LNCAP (cell line): Measurements from ENCODE around the gene PIGS.

Source experiments
- TF ChIP-seq, protein P1 (sequence below): fragments of 450-650 bp; IDR thresholded peaks from 2 replicates; pipeline ENCODE4 v1.5.1; 2017; ENCODE audit warnings: mild to moderate bottlenecking

The PIGS gene

DNA sequence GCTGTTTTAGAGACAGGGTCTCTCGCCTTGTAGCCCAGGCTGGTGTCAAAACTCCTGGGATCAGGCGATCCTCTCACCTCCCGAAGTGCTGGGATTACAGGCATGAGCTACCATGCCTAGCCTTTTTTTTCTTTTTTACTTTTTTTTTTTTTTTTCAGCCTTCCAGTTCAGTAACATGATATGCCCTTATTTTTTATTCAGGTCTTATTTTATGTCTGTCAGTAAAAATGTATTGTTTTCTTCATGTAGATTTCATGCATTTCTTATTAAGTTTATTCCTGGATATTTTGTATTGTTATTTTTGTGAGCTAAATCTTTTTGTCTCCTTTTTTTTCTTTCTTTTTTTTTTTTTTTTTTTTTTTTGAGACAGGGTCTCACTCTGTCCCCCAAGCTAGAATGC lies 67.9 kb downstream of the PIGS start:
- TF ChIP-seq, protein P1, sequence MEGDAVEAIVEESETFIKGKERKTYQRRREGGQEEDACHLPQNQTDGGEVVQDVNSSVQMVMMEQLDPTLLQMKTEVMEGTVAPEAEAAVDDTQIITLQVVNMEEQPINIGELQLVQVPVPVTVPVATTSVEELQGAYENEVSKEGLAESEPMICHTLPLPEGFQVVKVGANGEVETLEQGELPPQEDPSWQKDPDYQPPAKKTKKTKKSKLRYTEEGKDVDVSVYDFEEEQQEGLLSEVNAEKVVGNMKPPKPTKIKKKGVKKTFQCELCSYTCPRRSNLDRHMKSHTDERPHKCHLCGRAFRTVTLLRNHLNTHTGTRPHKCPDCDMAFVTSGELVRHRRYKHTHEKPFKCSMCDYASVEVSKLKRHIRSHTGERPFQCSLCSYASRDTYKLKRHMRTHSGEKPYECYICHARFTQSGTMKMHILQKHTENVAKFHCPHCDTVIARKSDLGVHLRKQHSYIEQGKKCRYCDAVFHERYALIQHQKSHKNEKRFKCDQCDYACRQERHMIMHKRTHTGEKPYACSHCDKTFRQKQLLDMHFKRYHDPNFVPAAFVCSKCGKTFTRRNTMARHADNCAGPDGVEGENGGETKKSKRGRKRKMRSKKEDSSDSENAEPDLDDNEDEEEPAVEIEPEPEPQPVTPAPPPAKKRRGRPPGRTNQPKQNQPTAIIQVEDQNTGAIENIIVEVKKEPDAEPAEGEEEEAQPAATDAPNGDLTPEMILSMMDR = no peak
